Measurements from ENCODE around the gene PRR3. TPM values are rescaled to one million over a fixed set of nuclear protein-coding genes. Genes with fewer than 3 reads are reported as not detected.
A peak's percentile ranks its signal among the peaks of the same experiment; 100 is the strongest.

The PRR3 gene
- total RNA-seq, 5 donors from 2014 or later (not counting 1 experiment from before 2014, with no cell fraction given): 12.8 to 22.1 (median 19.7) TPM

GRCh38 chr6:30603961-30604360 lies 46.9 kb downstream of the PRR3 start:
- peaks cover 49 to 87% of the 10 kb centered on the region in 2 donors for H3K36me3 ChIP-seq (ENCODE audit: control insufficient read depth in 2 of 2, extremely low read depth in 1 of 2, insufficient read depth in 1 of 2, low read length in 1 of 2)
- POLR2A ChIA-PET: no interaction called here
- no peaks in the 10 kb centered on the region for H3K9me3 ChIP-seq
- peak overlapping the region in 1 of 2 donors; percentile 39 for H3K27ac Mint-ChIP-seq
- H3K27me3 ChIP-seq (replicated peaks in 1 of 2; ENCODE audit: control insufficient read depth in 2 of 2, extremely low read depth in 1 of 2, insufficient read depth in 2 of 2, low read length in 1 of 2): no peaks in the 10 kb centered on the region
- no peak overlapping the region for H3K4me3 Mint-ChIP-seq
- no peak overlapping the region for H3K4me3 ChIP-seq (ENCODE audit: control insufficient read depth in 1 of 2, extremely low read depth in 1 of 2, low read length in 1 of 2)
- H3K36me3 Mint-ChIP-seq: peaks cover 60% of the 10 kb centered on the region
- peaks cover 6 to 33% of the 10 kb centered on the region in 2 experiments for H3K4me1 ChIP-seq (ENCODE audit: control insufficient read depth in 1 of 2, extremely low read depth in 1 of 2, insufficient read depth in 2 of 2, low read length in 2 of 2)
- ATAC-seq (replicated peaks in 1 of 4) (no peak), DNase-seq (no peak)
- WGBS (ENCODE audit: insufficient coverage): 100% methylated on average over 13 of the region's 13 CpGs
- CTCF ChIA-PET: no interaction called here
- H3K4me1 Mint-ChIP-seq: peaks cover 22 to 52% (median 37%) of the 10 kb centered on the region in 3 donors
- H3K9me3 Mint-ChIP-seq: no peaks in the 10 kb centered on the region
- no peak overlapping the region for H3K27ac ChIP-seq (ENCODE audit: low read length)
- H3K27me3 Mint-ChIP-seq: no peaks in the 10 kb centered on the region

GRCh38 chr6:30610065-30610464 lies 53.0 kb downstream of the PRR3 start:
- Mint-ChIP-seq H3K36me3 (peaks cover 43% of the 10 kb centered on the region), H3K27ac (peak overlapping the region; percentile 80 to 91), H3K9me3 (no peaks in the 10 kb centered on the region), H3K27me3 (no peaks in the 10 kb centered on the region), H3K4me3 (no peak overlapping the region), H3K4me1 (peaks cover 66 to 83% (median 78%) of the 10 kb centered on the region in 3 donors)
- ChIA-PET POLR2A (interaction anchor here (0.5 to 0.9 kb wide), 4 partner anchors 14 to 55 kb away, joined by 3 to 6 read pairs (median 4); no protein-coding TSS in a partner anchor), CTCF (interaction anchor here in 1 of 2 donors (0.5 to 1.4 kb wide), 2 partner anchors 13 to 128 kb away, joined by 3 read pairs; no protein-coding TSS in a partner anchor)
- Histone ChIP-seq H3K9me3 (no peaks in the 10 kb centered on the region), H3K36me3 (ENCODE audit: control insufficient read depth in 2 of 2, extremely low read depth in 1 of 2, insufficient read depth in 1 of 2, low read length in 1 of 2) (peaks cover 20 to 51% of the 10 kb centered on the region in 2 donors), H3K27me3 (replicated peaks in 1 of 2; ENCODE audit: control insufficient read depth in 2 of 2, extremely low read depth in 1 of 2, insufficient read depth in 2 of 2, low read length in 1 of 2) (no peaks in the 10 kb centered on the region), H3K4me1 (ENCODE audit: control insufficient read depth in 1 of 2, extremely low read depth in 1 of 2, insufficient read depth in 2 of 2, low read length in 2 of 2) (peaks cover 36 to 50% of the 10 kb centered on the region in 2 experiments), H3K4me3 (ENCODE audit: control insufficient read depth in 1 of 2, extremely low read depth in 1 of 2, low read length in 1 of 2) (no peak overlapping the region), H3K27ac (ENCODE audit: low read length) (peak overlapping the region; percentile 30)
- DNase-seq (no peak), ATAC-seq (replicated peaks in 1 of 4) (no peak)
- WGBS (ENCODE audit: insufficient coverage): no CpG with 5 or more reads among the region's 4 CpGs

- no peaks in the 10 kb centered on the region for H3K27me3 ChIP-seq (replicated peaks in 1 of 2; ENCODE audit: control insufficient read depth in 2 of 2, extremely low read depth in 1 of 2, insufficient read depth in 2 of 2, low read length in 1 of 2)
- POLR2A ChIA-PET: interaction anchor here in 1 of 2 donors (0.5 kb wide), 1 partner anchor 12 kb away, joined by 5 read pairs; no protein-coding TSS in a partner anchor
- H3K4me3 ChIP-seq (ENCODE audit: control insufficient read depth in 1 of 2, extremely low read depth in 1 of 2, low read length in 1 of 2): no peak overlapping the region
- no peaks in the 10 kb centered on the region for H3K27me3 Mint-ChIP-seq
- 91% methylated on average over 3 of the region's 9 CpGs for whole genome bisulfite sequencing (ENCODE audit: insufficient coverage)
- peaks cover 36 to 49% of the 10 kb centered on the region in 2 experiments for H3K4me1 ChIP-seq (ENCODE audit: control insufficient read depth in 1 of 2, extremely low read depth in 1 of 2, insufficient read depth in 2 of 2, low read length in 2 of 2)
- no peaks in the 10 kb centered on the region for H3K9me3 ChIP-seq
- peaks cover 13 to 45% of the 10 kb centered on the region in 2 donors for H3K36me3 ChIP-seq (ENCODE audit: control insufficient read depth in 2 of 2, extremely low read depth in 1 of 2, insufficient read depth in 1 of 2, low read length in 1 of 2)
- DNase-seq: no peak
- CTCF ChIA-PET: interaction anchor here in 1 of 2 donors (0.6 to 4.2 kb wide), 3 partner anchors 14 to 69 kb away, joined by 3 to 23 read pairs (median 3); no protein-coding TSS in a partner anchor
- H3K36me3 Mint-ChIP-seq: peaks cover 46% of the 10 kb centered on the region
- H3K27ac ChIP-seq (ENCODE audit: low read length): peak overlapping the region; percentile 30
- peaks cover 63 to 75% (median 72%) of the 10 kb centered on the region in 3 donors for H3K4me1 Mint-ChIP-seq
- H3K9me3 Mint-ChIP-seq: no peaks in the 10 kb centered on the region
- no peak for ATAC-seq (replicated peaks in 1 of 4)
- H3K27ac Mint-ChIP-seq: peak overlapping the region; percentile 80 to 91
- H3K4me3 Mint-ChIP-seq: no peak overlapping the region
Observed at GRCh38 chr6:30611150-30611855, 54.2 kb downstream of the PRR3 start.

DNA sequence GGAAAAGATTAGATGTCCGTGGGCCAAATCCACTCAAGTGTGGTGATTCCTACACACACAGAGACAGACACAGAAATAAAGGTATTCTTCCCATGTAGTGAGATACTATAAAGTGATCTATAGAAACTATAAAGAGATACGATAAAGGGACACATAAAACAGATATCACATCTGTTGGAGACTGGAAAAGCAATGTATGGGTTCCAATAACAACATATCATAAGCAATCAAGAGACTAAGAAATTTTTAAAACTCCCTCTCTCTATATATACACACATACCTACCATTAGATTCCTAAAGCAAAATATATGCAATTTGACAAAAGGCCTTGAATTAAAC lies 54.7 kb downstream of the PRR3 start:
- POLR2A ChIA-PET: no interaction called here
- H3K4me1 ChIP-seq (ENCODE audit: control insufficient read depth in 1 of 2, extremely low read depth in 1 of 2, insufficient read depth in 2 of 2, low read length in 2 of 2): peaks cover 36 to 45% of the 10 kb centered on the region in 2 experiments
- H3K4me3 ChIP-seq (ENCODE audit: control insufficient read depth in 1 of 2, extremely low read depth in 1 of 2, low read length in 1 of 2): no peak overlapping the region
- H3K27ac ChIP-seq (ENCODE audit: low read length): peak overlapping the region; percentile 30
- Mint-ChIP-seq H3K9me3 (no peaks in the 10 kb centered on the region), H3K27me3 (no peaks in the 10 kb centered on the region), H3K27ac (peak overlapping the region; percentile 80 to 91), H3K4me3 (no peak overlapping the region), H3K36me3 (peaks cover 46% of the 10 kb centered on the region), H3K4me1 (peaks cover 61 to 70% (median 67%) of the 10 kb centered on the region in 3 donors)
- no CpG with 5 or more reads among the region's 2 CpGs for WGBS (ENCODE audit: insufficient coverage)
- no peaks in the 10 kb centered on the region for H3K9me3 ChIP-seq
- H3K36me3 ChIP-seq (ENCODE audit: control insufficient read depth in 2 of 2, extremely low read depth in 1 of 2, insufficient read depth in 1 of 2, low read length in 1 of 2): peaks cover 9 to 45% of the 10 kb centered on the region in 2 donors
- H3K27me3 ChIP-seq (replicated peaks in 1 of 2; ENCODE audit: control insufficient read depth in 2 of 2, extremely low read depth in 1 of 2, insufficient read depth in 2 of 2, low read length in 1 of 2): no peaks in the 10 kb centered on the region
- DNase-seq (no peak), ATAC-seq (replicated peaks in 1 of 4) (no peak)
- CTCF ChIA-PET: interaction anchor here in 1 of 2 donors (1.1 to 4.2 kb wide), 2 partner anchors 70 to 148 kb away, joined by 3 to 23 read pairs; no protein-coding TSS in a partner anchor

DNA sequence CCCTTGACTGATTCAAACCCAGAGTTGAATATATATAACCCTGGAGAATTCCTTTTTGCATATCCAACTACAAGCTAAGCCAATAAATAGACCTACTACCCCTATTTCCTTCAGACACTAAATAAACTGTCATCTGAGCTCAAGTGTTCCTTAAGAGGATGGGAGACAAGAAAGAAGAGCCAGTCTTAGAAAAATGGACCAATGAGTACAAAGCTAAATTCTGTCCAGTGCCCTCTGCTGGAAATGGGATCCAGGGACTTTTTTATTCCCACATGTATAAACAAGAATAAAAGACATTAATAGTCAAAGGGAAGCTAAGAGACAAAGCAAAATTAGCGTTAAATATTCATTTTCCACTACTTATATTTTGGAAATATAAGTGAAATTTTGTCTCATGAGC lies 55.1 kb downstream of the PRR3 start:
- no peaks in the 10 kb centered on the region for H3K9me3 ChIP-seq
- CTCF ChIA-PET: interaction anchor here (0.5 to 4.2 kb wide), 7 partner anchors 10 to 1039 kb away, joined by 3 to 23 read pairs (median 3); no protein-coding TSS in a partner anchor
- Mint-ChIP-seq H3K36me3 (peaks cover 49% of the 10 kb centered on the region), H3K4me1 (peaks cover 61 to 71% (median 67%) of the 10 kb centered on the region in 3 donors), H3K27me3 (peaks cover 0 to 2% of the 10 kb centered on the region in 2 donors), H3K27ac (peak overlapping the region; percentile 80 to 91), H3K9me3 (no peaks in the 10 kb centered on the region), H3K4me3 (no peak overlapping the region)
- H3K27ac ChIP-seq (ENCODE audit: low read length): peak overlapping the region; percentile 30
- H3K27me3 ChIP-seq (replicated peaks in 1 of 2; ENCODE audit: control insufficient read depth in 2 of 2, extremely low read depth in 1 of 2, insufficient read depth in 2 of 2, low read length in 1 of 2): no peaks in the 10 kb centered on the region
- ATAC-seq (replicated peaks in 1 of 4) (no peak), DNase-seq (no peak)
- peaks cover 9 to 43% of the 10 kb centered on the region in 2 donors for H3K36me3 ChIP-seq (ENCODE audit: control insufficient read depth in 2 of 2, extremely low read depth in 1 of 2, insufficient read depth in 1 of 2, low read length in 1 of 2)
- H3K4me3 ChIP-seq (ENCODE audit: control insufficient read depth in 1 of 2, extremely low read depth in 1 of 2, low read length in 1 of 2): no peak overlapping the region
- no CpG with 5 or more reads among the region's 1 CpG for WGBS (ENCODE audit: insufficient coverage)
- POLR2A ChIA-PET: interaction anchor here (0.5 to 1.3 kb wide), 5 partner anchors 29 to 119 kb away, joined by 3 to 4 read pairs (median 3); no protein-coding TSS in a partner anchor
- peaks cover 36 to 45% of the 10 kb centered on the region in 2 experiments for H3K4me1 ChIP-seq (ENCODE audit: control insufficient read depth in 1 of 2, extremely low read depth in 1 of 2, insufficient read depth in 2 of 2, low read length in 2 of 2)

DNA sequence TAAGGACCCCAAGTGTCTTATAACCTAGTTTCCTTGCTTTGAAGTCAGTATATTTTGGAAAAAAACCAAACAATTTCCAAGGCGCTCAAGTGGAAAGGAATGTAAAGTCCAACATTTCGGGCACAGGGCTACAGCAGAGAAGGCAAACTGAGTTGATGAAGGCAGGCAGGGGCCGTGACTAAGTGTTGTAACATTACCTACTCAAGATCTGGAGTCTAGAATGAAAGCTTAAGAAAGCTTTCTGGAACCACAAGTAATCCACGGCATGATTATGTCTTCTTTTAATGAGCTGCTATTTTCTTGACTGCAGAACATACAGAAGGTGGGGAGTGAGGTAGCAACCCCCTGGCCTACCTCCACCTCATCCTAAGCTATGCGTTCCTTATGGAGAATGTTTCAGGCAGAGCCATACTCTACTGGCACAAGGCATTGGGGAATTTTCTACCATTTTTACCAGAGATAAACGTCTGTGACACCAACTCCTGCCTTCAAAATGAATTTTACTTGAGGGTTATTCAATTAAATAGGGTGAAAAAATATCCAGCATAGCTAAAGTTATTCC lies 55.7 kb downstream of the PRR3 start:
- H3K4me1 Mint-ChIP-seq: peaks cover 61 to 67% (median 62%) of the 10 kb centered on the region in 3 donors
- H3K4me3 Mint-ChIP-seq: peak overlapping the region in 1 of 3 donors; percentile 93
- ATAC-seq (replicated peaks in 1 of 4) (no peak), DNase-seq (no peak)
- peaks cover 6 to 37% of the 10 kb centered on the region in 2 donors for H3K36me3 ChIP-seq (ENCODE audit: control insufficient read depth in 2 of 2, extremely low read depth in 1 of 2, insufficient read depth in 1 of 2, low read length in 1 of 2)
- peaks cover 44% of the 10 kb centered on the region for H3K36me3 Mint-ChIP-seq
- no peaks in the 10 kb centered on the region for H3K9me3 ChIP-seq
- peak overlapping the region; percentile 100 for H3K27ac ChIP-seq (ENCODE audit: low read length)
- H3K27me3 Mint-ChIP-seq: peaks cover 0 to 2% of the 10 kb centered on the region in 2 donors
- H3K4me1 ChIP-seq (ENCODE audit: control insufficient read depth in 1 of 2, extremely low read depth in 1 of 2, insufficient read depth in 2 of 2, low read length in 2 of 2): peaks cover 36 to 45% of the 10 kb centered on the region in 2 experiments
- H3K4me3 ChIP-seq (ENCODE audit: control insufficient read depth in 1 of 2, extremely low read depth in 1 of 2, low read length in 1 of 2): no peak overlapping the region
- H3K27ac Mint-ChIP-seq: peak overlapping the region; percentile 100
- CTCF ChIA-PET: interaction anchor here (0.5 to 4.2 kb wide), 10 partner anchors 8 to 1038 kb away, joined by 3 to 23 read pairs (median 3); no protein-coding TSS in a partner anchor
- 100% methylated on average over 1 of the region's 6 CpGs for WGBS (ENCODE audit: insufficient coverage)
- POLR2A ChIA-PET: interaction anchor here (0.5 to 3.1 kb wide), 11 partner anchors 8 to 1560 kb away, joined by 3 to 12 read pairs (median 3); no protein-coding TSS in a partner anchor
- no peaks in the 10 kb centered on the region for H3K27me3 ChIP-seq (replicated peaks in 1 of 2; ENCODE audit: control insufficient read depth in 2 of 2, extremely low read depth in 1 of 2, insufficient read depth in 2 of 2, low read length in 1 of 2)
- no peaks in the 10 kb centered on the region for H3K9me3 Mint-ChIP-seq
